Upper lobe of right lung (tissue), 1 donor: ENCODE measurements around the gene PLSCR1. TPM values are rescaled to one million over a fixed set of nuclear protein-coding genes. Genes with fewer than 3 reads are reported as not detected.
A peak's percentile ranks its signal among the peaks of the same experiment; 100 is the strongest.

ENCODE experiments used
- ATAC-seq: fragments of 200-7000 bp; cut with Tn5 transposase; one replicate; pipeline ENCODE4 v1.9.1; 2020; ENCODE audit warnings: mild to moderate bottlenecking, moderate library complexity
- DNase-seq: peaks from one replicate; pipeline ENCODE4 v3.0.0-alpha.2; 2020
- H3K27ac ChIP-seq: fragments of 200-600 bp; one replicate; pipeline ENCODE4 v1.8.0; 2022
- H3K27me3 ChIP-seq: fragments of 200-600 bp; one replicate; pipeline ENCODE4 v1.8.0; 2022; ENCODE audit warnings: mild to moderate bottlenecking
- H3K36me3 ChIP-seq: fragments of 200-600 bp; one replicate; pipeline ENCODE4 v1.8.0; 2022
- H3K4me1 ChIP-seq: fragments of 200-600 bp; one replicate; pipeline ENCODE4 v1.8.0; 2022
- H3K4me3 ChIP-seq: fragments of 200-600 bp; one replicate; pipeline ENCODE4 v1.8.0; 2022; ENCODE audit warnings: mild to moderate bottlenecking
- H3K9me3 ChIP-seq: fragments of 200-600 bp; one replicate; pipeline ENCODE4 v1.8.0; 2022
- intact Hi-C: fragments of 100-400 bp; cut with DNase I; formaldehyde crosslinking; loops from one replicate; pipeline ENCODE4 v1.11.0; 2022
- total RNA-seq: library from RNA; stranded (reverse); fragmentation: NEBNext Ultra II Directional; extraction: Animal tissue kit (Norgen Biotek cat#: 25700); gene quantifications from one replicate; pipeline ENCODE4 v1.2.1, GENCODE V29; 2021
- TF ChIP-seq, protein P1 (sequence below): fragments of 200-600 bp; IDR thresholded peaks from one replicate; pipeline ENCODE4 v1.8.0; 2022; ENCODE audit warnings: antibody characterized with exemption
- donor health status: DM: no; HTN: yes; CAD: no; lungs with severe emphysema.

PLSCR1 gene
- total RNA-seq, 1 donor from 2014 or later: 165 TPM

DNA sequence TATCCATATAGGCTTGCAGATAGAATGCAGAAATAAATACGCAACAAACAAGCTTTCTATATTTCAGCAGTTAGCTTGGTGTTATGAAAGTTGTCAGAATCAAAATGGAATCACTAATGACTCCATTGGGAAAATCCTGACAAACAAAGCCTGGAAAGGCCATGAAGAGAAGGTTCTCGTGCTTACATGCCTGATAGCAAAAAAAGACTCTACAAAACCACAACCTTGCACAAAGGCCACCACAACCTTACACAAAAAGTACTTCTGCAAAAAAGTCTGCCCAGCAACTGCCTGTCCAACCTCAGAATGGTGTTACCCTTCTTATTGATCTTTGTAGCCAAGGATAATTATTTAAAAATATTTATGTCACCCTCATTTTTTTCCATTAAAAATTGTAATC, 14.4 kb upstream of the PLSCR1 start:
- Histone ChIP-seq H3K36me3 (no peaks in the 10 kb centered on the region), H3K9me3 (no peaks in the 10 kb centered on the region), H3K4me1 (no peaks in the 10 kb centered on the region), H3K27me3 (no peaks in the 10 kb centered on the region), H3K27ac (no peak overlapping the region), H3K4me3 (no peak overlapping the region)
- intact Hi-C loops: no loop called here
- TF ChIP-seq, protein P1, sequence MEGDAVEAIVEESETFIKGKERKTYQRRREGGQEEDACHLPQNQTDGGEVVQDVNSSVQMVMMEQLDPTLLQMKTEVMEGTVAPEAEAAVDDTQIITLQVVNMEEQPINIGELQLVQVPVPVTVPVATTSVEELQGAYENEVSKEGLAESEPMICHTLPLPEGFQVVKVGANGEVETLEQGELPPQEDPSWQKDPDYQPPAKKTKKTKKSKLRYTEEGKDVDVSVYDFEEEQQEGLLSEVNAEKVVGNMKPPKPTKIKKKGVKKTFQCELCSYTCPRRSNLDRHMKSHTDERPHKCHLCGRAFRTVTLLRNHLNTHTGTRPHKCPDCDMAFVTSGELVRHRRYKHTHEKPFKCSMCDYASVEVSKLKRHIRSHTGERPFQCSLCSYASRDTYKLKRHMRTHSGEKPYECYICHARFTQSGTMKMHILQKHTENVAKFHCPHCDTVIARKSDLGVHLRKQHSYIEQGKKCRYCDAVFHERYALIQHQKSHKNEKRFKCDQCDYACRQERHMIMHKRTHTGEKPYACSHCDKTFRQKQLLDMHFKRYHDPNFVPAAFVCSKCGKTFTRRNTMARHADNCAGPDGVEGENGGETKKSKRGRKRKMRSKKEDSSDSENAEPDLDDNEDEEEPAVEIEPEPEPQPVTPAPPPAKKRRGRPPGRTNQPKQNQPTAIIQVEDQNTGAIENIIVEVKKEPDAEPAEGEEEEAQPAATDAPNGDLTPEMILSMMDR: no peak
- ATAC-seq (peak; percentile 62), DNase-seq (no peak)

DNA sequence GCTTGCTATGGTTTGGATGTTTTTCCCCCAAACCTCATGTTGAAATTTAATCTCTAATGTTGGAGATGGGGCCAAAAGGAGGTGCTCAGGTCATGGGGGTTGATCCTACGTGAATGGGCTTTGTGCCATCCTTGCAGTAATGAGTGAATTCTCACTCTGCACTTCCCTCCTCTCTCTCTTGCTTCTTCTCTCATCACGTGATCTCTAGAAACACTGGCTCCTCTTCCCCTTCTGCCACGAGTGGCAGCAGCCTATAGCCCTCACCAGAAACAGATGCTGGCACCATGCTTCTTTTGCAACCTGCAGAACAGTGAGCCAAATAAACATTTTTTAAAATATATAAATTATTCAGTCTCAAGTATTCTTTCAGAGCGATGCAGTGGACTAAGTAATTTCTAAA, 13.3 kb upstream of the PLSCR1 start:
- ATAC-seq (peak; percentile 76), DNase-seq (no peak)
- Histone ChIP-seq H3K4me3 (no peak overlapping the region), H3K36me3 (no peaks in the 10 kb centered on the region), H3K9me3 (no peaks in the 10 kb centered on the region), H3K27me3 (no peaks in the 10 kb centered on the region), H3K27ac (no peak overlapping the region), H3K4me1 (no peaks in the 10 kb centered on the region)
- intact Hi-C loops: no loop called here
- TF ChIP-seq, protein P1: no peak

DNA sequence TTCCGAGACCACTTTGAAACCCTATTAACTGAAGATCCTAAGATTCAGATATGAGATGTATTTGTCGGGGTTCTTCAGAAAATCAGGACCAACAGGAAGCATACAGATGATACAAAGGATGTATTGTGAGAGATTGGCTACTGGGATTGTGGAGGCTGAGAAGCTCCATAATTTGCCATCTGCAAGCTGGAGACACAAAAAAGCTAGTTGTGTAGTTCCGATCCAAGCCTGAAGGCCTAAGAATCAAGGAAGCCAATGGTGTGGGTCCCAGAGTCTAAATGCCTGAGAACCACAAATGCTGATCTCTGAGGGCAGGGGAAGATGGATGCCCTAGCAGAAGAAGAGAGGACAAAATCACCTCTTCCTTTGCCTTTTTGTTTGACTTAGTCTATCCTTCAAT, 10.9 kb upstream of the PLSCR1 start:
- H3K27ac ChIP-seq: no peak overlapping the region

DNA sequence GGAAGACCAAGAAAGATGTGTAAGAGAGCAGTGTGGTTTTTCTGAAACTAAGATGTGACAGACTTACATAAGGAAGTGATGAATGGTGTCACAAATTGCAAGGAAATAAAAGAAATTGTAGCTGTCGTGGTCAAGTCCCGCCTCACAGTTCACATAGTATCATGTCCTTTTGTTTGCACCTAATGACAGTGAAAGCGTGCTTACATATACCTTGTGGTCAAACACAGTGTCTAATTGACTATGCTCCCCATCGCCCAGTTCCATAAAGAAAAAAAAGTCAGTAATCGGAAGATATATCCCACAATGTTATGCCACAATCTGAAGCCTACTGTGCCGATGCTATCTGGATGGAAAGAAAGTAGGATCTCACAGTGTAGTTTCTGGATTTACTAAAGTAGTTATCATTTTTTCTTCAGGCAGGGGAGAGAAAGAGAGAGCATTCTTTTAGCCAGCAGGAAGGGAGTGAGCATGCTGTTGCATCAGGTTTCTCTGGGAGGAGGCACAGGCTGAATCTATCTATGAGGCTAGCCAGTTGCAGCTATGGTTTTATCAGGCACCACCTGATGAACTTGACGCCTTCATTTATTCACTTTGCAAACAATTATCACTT, 9.8 kb upstream of the PLSCR1 start:
- no peaks in the 10 kb centered on the region for H3K27me3 ChIP-seq
- TF ChIP-seq, protein P1: no peak
- ATAC-seq: peak; percentile 29
- no peak overlapping the region for H3K4me3 ChIP-seq
- intact Hi-C loops: no loop called here
- DNase-seq: no peak
- H3K36me3 ChIP-seq: no peaks in the 10 kb centered on the region
- no peaks in the 10 kb centered on the region for H3K9me3 ChIP-seq
- no peak overlapping the region for H3K27ac ChIP-seq
- no peaks in the 10 kb centered on the region for H3K4me1 ChIP-seq

More for the DNA sequence above, 10.9 kb upstream of the PLSCR1 start:
- ATAC-seq (no peak), DNase-seq (no peak)
- H3K9me3 ChIP-seq: no peaks in the 10 kb centered on the region
- no peaks in the 10 kb centered on the region for H3K36me3 ChIP-seq
- intact Hi-C loops: no loop called here
- H3K4me1 ChIP-seq: no peaks in the 10 kb centered on the region
- H3K4me3 ChIP-seq: no peak overlapping the region
- TF ChIP-seq, protein P1: no peak
- H3K27me3 ChIP-seq: no peaks in the 10 kb centered on the region

DNA sequence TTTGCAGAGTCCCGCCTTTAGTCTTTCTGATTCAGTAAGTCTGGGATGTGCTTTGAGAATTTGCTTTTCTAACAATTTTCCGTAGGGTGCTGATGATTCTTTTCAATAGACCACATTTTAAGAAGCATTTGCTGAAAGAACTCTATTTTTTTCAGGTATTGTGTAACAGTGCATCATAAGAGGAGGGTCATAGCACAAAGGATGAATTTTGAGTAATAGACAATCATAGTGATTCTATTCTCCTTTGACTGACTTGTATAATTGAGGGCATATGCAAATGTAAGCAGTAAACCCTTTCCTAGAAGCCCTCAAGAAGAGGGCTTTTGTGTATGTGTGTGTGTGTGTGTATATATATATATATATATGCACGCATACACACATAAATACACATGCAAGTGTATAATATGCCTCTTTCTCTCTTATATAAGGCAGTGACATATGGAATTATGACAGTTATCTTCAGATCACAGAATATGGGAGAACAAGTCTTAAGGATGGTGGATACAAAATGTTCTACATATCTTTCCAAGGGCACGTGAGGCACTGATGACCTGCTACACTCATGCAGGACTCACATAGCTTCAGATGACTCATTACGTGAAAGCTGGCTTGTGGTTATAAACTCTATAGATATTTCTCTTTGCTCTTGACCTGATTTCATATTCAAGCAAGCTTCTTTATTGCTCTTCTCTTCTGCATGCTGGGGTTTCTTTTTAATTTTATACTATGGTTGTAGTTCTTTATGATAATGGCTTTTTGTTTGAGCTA, 6.5 kb upstream of the PLSCR1 start:
- Histone ChIP-seq H3K9me3 (no peaks in the 10 kb centered on the region), H3K4me1 (no peaks in the 10 kb centered on the region), H3K36me3 (no peaks in the 10 kb centered on the region), H3K27ac (no peak overlapping the region), H3K4me3 (no peak overlapping the region), H3K27me3 (no peaks in the 10 kb centered on the region)
- ATAC-seq (peak; percentile 65), DNase-seq (no peak)
- intact Hi-C loops: no loop called here
- TF ChIP-seq, protein P1: no peak
